ENCODE measurements around the gene MED22. TPM values are rescaled to one million over a fixed set of nuclear protein-coding genes. Genes with fewer than 3 reads are reported as not detected.

MED22 gene
- total and polyA plus RNA-seq, 2 experiments from 2014 or later = 18.8 to 23.4 TPM

DNA sequence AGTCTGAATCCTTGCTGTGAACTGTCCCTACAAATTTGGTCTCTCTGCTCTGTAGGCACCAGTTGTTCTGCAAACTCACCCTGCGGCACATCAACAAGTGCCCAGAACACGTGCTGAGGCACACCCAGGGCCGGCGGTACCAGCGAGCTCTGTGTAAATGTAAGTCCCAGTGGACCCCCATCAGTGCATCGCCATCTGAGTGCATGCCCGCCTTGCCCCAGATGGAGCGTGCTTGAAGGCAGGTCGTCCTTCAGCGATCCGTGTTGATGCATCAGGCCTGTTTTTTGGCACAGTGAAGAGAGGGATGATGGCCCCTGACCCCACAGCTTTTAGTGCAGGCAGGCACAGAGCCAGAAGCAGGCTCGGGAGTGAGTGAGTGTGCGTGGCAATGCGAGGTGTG is 9.7 kb upstream of the MED22 start:
- H3K79me2 ChIP-seq = peaks cover 54% of the 10 kb centered on the region
- H3K27ac ChIP-seq = no peak overlapping the region
- no peaks in the 10 kb centered on the region for H3K27me3 ChIP-seq
- H3K36me3 ChIP-seq (replicated peaks; ENCODE audit: insufficient read depth, low read depth) = no peaks in the 10 kb centered on the region
- 94% methylated on average over 12 of the region's 14 CpGs for WGBS (ENCODE audit: low lambda C conversion rate, missing lambda C conversion rate)
- no peak for DNase-seq (ENCODE audit: low spot score)
- peaks cover 21% of the 10 kb centered on the region for H3K4me1 ChIP-seq (ENCODE audit: insufficient read depth)
- H3K9me2 ChIP-seq (replicated peaks; ENCODE audit: insufficient read depth) = no peaks in the 10 kb centered on the region
- H3K4me2 ChIP-seq = peak overlapping the region; percentile 100
- H4K20me1 ChIP-seq (ENCODE audit: insufficient read depth, poor library complexity, severe bottlenecking) = peaks cover 16% of the 10 kb centered on the region
- TF ChIP-seq CTCF (IDR thresholded peaks at IDR 0.05; ENCODE audit: poor library complexity) (no peak), EZH2 (IDR thresholded peaks at IDR 0.05; ENCODE audit: borderline replicate concordance) (no peak), EZH2phosphoT487 (IDR thresholded peaks at IDR 0.05; ENCODE audit: low read depth, severe bottlenecking, unreplicated experiment) (no peak)
- H3K4me3 ChIP-seq = no peak overlapping the region
- no peaks in the 10 kb centered on the region for H3K9me3 ChIP-seq (ENCODE audit: low read depth)
- H2AFZ ChIP-seq = no peak overlapping the region

- no peaks in the 10 kb centered on the region for H3K9me2 ChIP-seq (replicated peaks; ENCODE audit: insufficient read depth)
- H4K20me1 ChIP-seq (ENCODE audit: insufficient read depth, poor library complexity, severe bottlenecking) = peaks cover 10% of the 10 kb centered on the region
- peak; percentile 96 for DNase-seq (ENCODE audit: low spot score)
- no peaks in the 10 kb centered on the region for H3K9me3 ChIP-seq (ENCODE audit: low read depth)
- H3K27me3 ChIP-seq = no peaks in the 10 kb centered on the region
- TF ChIP-seq EZH2 (IDR thresholded peaks at IDR 0.05; ENCODE audit: borderline replicate concordance) (no peak), CTCF (IDR thresholded peaks at IDR 0.05; ENCODE audit: poor library complexity) (no peak), EZH2phosphoT487 (IDR thresholded peaks at IDR 0.05; ENCODE audit: low read depth, severe bottlenecking, unreplicated experiment) (no peak)
- H3K4me2 ChIP-seq = peak within 1 kb of the TSS; percentile 100
- no peaks in the 10 kb centered on the region for H3K36me3 ChIP-seq (replicated peaks; ENCODE audit: insufficient read depth, low read depth)
- WGBS (ENCODE audit: low lambda C conversion rate, missing lambda C conversion rate) = 2% methylated on average over 36 of the region's 78 CpGs
- peaks cover 45% of the 10 kb centered on the region for H3K79me2 ChIP-seq
- peak within 1 kb of the TSS; percentile 95 for H3K4me3 ChIP-seq
- peak within 1 kb of the TSS; percentile 9 for H2AFZ ChIP-seq
- H3K27ac ChIP-seq = peak within 1 kb of the TSS; percentile 80
- peaks cover 21% of the 10 kb centered on the region for H3K4me1 ChIP-seq (ENCODE audit: insufficient read depth)
These were observed 8.6 kb upstream of the MED22 start, which contains the start of the genes SURF1 and SURF2 for GRCh38 chr9:133356391-133357091. SURF1 (minus strand) TSS chr9:133356487; CDS start chr9:133356453, 34 bp downstream. SURF2 (plus strand) TSS chr9:133356550; CDS start chr9:133356593, 43 bp downstream.

DNA sequence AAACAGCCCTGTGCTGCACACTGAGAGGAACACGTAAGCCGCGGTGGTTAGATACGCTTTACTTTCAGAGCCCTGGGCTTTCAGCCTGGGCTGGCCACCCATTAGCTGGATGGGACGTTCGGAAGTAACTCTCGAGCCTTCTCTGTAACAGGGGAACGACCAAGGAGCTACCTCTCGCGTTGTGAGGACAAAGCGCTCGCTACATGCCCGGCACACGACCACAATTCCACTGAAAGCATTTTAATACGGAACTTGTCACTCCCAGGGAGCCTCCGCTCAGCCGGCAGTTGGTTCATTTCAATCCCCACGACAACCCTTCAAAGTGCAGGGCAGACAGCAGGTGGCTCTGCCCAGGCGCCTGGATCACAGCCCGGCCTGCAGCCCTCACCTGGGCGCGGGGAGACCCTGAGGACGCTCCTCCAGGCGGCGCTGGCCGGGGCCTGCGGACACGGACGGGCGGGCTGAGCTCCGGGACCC is 8.0 kb upstream of the MED22 start:
- Histone ChIP-seq H3K4me1 (ENCODE audit: insufficient read depth) (peaks cover 18% of the 10 kb centered on the region), H4K20me1 (ENCODE audit: insufficient read depth, poor library complexity, severe bottlenecking) (peaks cover 4% of the 10 kb centered on the region), H3K36me3 (replicated peaks; ENCODE audit: insufficient read depth, low read depth) (no peaks in the 10 kb centered on the region), H3K27ac (peak overlapping the region; percentile 68), H3K9me2 (replicated peaks; ENCODE audit: insufficient read depth) (no peaks in the 10 kb centered on the region), H2AFZ (peak overlapping the region; percentile 9), H3K27me3 (no peaks in the 10 kb centered on the region), H3K79me2 (peaks cover 39% of the 10 kb centered on the region), H3K4me2 (peak overlapping the region; percentile 97), H3K4me3 (peak overlapping the region; percentile 95), H3K9me3 (ENCODE audit: low read depth) (no peaks in the 10 kb centered on the region)
- TF ChIP-seq CTCF (IDR thresholded peaks at IDR 0.05; ENCODE audit: poor library complexity) (peak; percentile 8), EZH2 (IDR thresholded peaks at IDR 0.05; ENCODE audit: borderline replicate concordance) (no peak), EZH2phosphoT487 (IDR thresholded peaks at IDR 0.05; ENCODE audit: low read depth, severe bottlenecking, unreplicated experiment) (no peak)
- DNase-seq (ENCODE audit: low spot score) = no peak
- WGBS (ENCODE audit: low lambda C conversion rate, missing lambda C conversion rate) = 2% methylated on average over 31 of the region's 31 CpGs
